Measurements from ENCODE around the gene LXN.
"Not testable (repeated sequence)": the region's sequence is repeated elsewhere in the genome, so short reads cannot be mapped to it uniquely, and the experiment has no call there.

Gene LXN

GRCh38 chr3:158672215-158673176 is at the start of gene LXN:
LXN (minus strand) TSS chr3:158672648; CDS start chr3:158672478, 170 bp downstream.
- DNase-seq, result peak; percentile 74

- no peak for DNase-seq
Measured at GRCh38 chr3:158722108-158722507, 49.7 kb upstream of the LXN start.

GRCh38 chr3:158718490-158719170 is 46.2 kb upstream of the LXN start:
- DNase-seq, result no peak

- no peak for DNase-seq
Measured at GRCh38 chr3:158717576-158717975, 45.1 kb upstream of the LXN start.

GRCh38 chr3:158713094-158713499 is 40.6 kb upstream of the LXN start:
- DNase-seq, result no peak

- DNase-seq, result no peak
Measured at GRCh38 chr3:158712443-158712842, 40.0 kb upstream of the LXN start.

GRCh38 chr3:158711886-158712285 is 39.4 kb upstream of the LXN start:
- DNase-seq, result no peak

- no peak for DNase-seq
Measured at GRCh38 chr3:158710601-158711000, 38.2 kb upstream of the LXN start.

GRCh38 chr3:158709666-158710083 is 37.2 kb upstream of the LXN start:
- no peak for DNase-seq

- no peak for DNase-seq
Measured at GRCh38 chr3:158703566-158703965, 31.1 kb upstream of the LXN start.

GRCh38 chr3:158702815-158703481 is 30.5 kb upstream of the LXN start:
- DNase-seq, result no peak

GRCh38 chr3:158701420-158702065 is 29.1 kb upstream of the LXN start:
- DNase-seq, result no peak

GRCh38 chr3:158700559-158700958 is 28.1 kb upstream of the LXN start:
- no peak for DNase-seq

- DNase-seq, result no peak
Measured at GRCh38 chr3:158696618-158697017, 24.2 kb upstream of the LXN start.

GRCh38 chr3:158693866-158694456 is 21.5 kb upstream of the LXN start:
- not testable (repeated sequence) for DNase-seq

GRCh38 chr3:158685159-158685558 is 12.7 kb upstream of the LXN start:
- DNase-seq, result no peak

- DNase-seq, result no peak
Measured at GRCh38 chr3:158683230-158683962, 10.9 kb upstream of the LXN start.

GRCh38 chr3:158680861-158681260 is 8.4 kb upstream of the LXN start:
- no peak for DNase-seq

GRCh38 chr3:158679547-158680000 is 7.1 kb upstream of the LXN start:
- DNase-seq, result no peak

- DNase-seq, result no peak
Measured at GRCh38 chr3:158678687-158679086, 6.2 kb upstream of the LXN start.

GRCh38 chr3:158671821-158672214 is 630 bp downstream of the LXN start:
- no peak for DNase-seq

- no peak for DNase-seq
Measured at GRCh38 chr3:158668506-158668905, 3.9 kb downstream of the LXN start.
